ENCODE measurements around the gene TSEN54. TPM values are rescaled to one million over a fixed set of nuclear protein-coding genes. Genes with fewer than 3 reads are reported as not detected.

The TSEN54 gene
- total RNA-seq, 1 experiment from 2014 or later: 87.3 TPM

DNA sequence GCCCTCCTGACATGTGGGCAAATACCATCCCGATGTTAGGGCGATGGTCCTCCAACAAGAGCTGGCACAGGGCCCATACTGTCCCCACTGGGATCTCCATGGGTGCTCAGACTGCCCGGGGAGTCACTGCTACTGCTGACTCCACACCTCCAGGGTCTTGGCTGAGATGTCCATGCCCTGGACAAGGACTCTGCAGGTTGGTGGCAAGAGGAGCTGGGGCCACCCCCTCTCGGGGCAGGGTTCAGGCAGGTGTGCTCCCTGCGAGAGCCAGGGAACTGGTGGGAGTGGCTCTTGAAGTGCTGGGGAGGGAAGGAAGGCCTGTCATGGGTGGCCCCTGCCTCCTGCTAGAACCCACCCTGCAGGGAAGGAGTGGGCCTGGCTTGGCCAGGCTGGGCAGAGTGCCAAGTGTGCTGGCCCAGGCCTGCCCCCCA is 7.4 kb upstream of the TSEN54 start:
- H4K20me1 ChIP-seq (ENCODE audit: insufficient read depth): no peaks in the 10 kb centered on the region; the same call in 1 of the 2 replicates
- H3K79me2 ChIP-seq (ENCODE audit: insufficient read depth, low read length): peaks cover 39% of the 10 kb centered on the region; the same call in 1 of the 2 replicates
- no peak overlapping the region for H3K4me3 ChIP-seq (replicated peaks in 1 of 2; ENCODE audit: low read depth in 1 of 2, low read length in 2 of 2)
- intact Hi-C loops (cut with micrococcal nuclease): no loop called here
- BruUV-seq (replicated peaks): no TSS peak
- ATAC-seq (no peak), DNase-seq (ENCODE audit: low read depth, low spot score) (no peak)
- H3K27ac ChIP-seq (ENCODE audit: low read depth, low read length): no peak overlapping the region; the same call in 1 of the 2 replicates
- TF ChIP-seq ELF1 (IDR thresholded peaks at IDR 0.05; ENCODE audit: borderline replicate concordance, low read depth) (no peak), TCF7L2 (IDR thresholded peaks at IDR 0.05; ENCODE audit: borderline replicate concordance, extremely low read depth, insufficient read depth, insufficient read length) (no peak), ZNF274 (IDR thresholded peaks at IDR 0.05; ENCODE audit: low read depth, low read length) (no peak), YY1 (IDR thresholded peaks at IDR 0.05; ENCODE audit: extremely low read depth, insufficient replicate concordance, low read depth, low read length) (no peak), JUND (IDR thresholded peaks at IDR 0.05) (no peak), SIN3A (IDR thresholded peaks at IDR 0.05; ENCODE audit: low read depth) (no peak), EZH2phosphoT487 (IDR thresholded peaks at IDR 0.05; ENCODE audit: borderline replicate concordance) (no peak), EGR1 (IDR thresholded peaks at IDR 0.05; ENCODE audit: low read depth) (no peak), CEBPB (IDR thresholded peaks at IDR 0.05; ENCODE audit: low read depth) (no peak), POLR2A (IDR thresholded peaks at IDR 0.05; ENCODE audit: borderline replicate concordance, extremely low read depth, insufficient read depth, insufficient read length) (no peak), SP1 (IDR thresholded peaks at IDR 0.05; ENCODE audit: low read depth) (no peak)
- TF ChIP-seq, protein P1, sequence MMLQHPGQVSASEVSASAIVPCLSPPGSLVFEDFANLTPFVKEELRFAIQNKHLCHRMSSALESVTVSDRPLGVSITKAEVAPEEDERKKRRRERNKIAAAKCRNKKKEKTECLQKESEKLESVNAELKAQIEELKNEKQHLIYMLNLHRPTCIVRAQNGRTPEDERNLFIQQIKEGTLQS (IDR thresholded peaks at IDR 0.05): no peak
- H3K9ac ChIP-seq (ENCODE audit: low read length): no peak overlapping the region
- H3K9me2 ChIP-seq (ENCODE audit: insufficient read depth): no peaks in the 10 kb centered on the region
- no peaks in the 10 kb centered on the region for H3K27me3 ChIP-seq (ENCODE audit: insufficient read depth, low read length)
- ChIA-PET POLR2A (interaction anchor here (0.6 kb wide), 1 partner anchor 96 kb away, joined by 5 read pairs; no protein-coding TSS in a partner anchor), RAD21 (ENCODE audit: low non-redundant PET in 1 of 2, low total read pairs in 2 of 2, uncharacterized antibody in 2 of 2, unreplicated experiment in 2 of 2) (no interaction called here), CTCF (no interaction called here)
- H2AFZ ChIP-seq (ENCODE audit: low read depth, low read length, poor library complexity, severe bottlenecking): no peak overlapping the region
- peaks cover 16 to 32% of the 10 kb centered on the region in 2 experiments; a peak in 3 of 4 replicates for H3K36me3 ChIP-seq (ENCODE audit: control insufficient read depth in 1 of 2, insufficient read depth in 2 of 2, low read length in 2 of 2)
- peaks cover 14 to 40% of the 10 kb centered on the region in 2 experiments for H3K4me1 ChIP-seq (ENCODE audit: control insufficient read depth in 1 of 2, insufficient read depth in 2 of 2, low read length in 2 of 2)
- no peaks in the 10 kb centered on the region for H3K9me3 ChIP-seq (ENCODE audit: control insufficient read depth in 1 of 2, insufficient read depth in 1 of 2, low read depth in 1 of 2, low read length in 2 of 2)
- H3K4me2 ChIP-seq (ENCODE audit: low read length): no peak overlapping the region
